Neural progenitor cell (in vitro differentiated cells): ENCODE results near the gene LUC7L3. TPM values are rescaled to one million over a fixed set of nuclear protein-coding genes. Genes with fewer than 3 reads are reported as not detected.

Source experiments
- DNase-seq: peaks from one replicate; pipeline ENCODE4 v3.0.0-alpha.2; 2016; ENCODE audit warnings: low spot score
- H2AFZ ChIP-seq: fragments of 200-600 bp; sonication (generic); replicated peaks from 2 replicates; pipeline ENCODE4 v1.6.1; 2016; ENCODE audit warnings: antibody characterized with exemption
- H3F3A ChIP-seq: fragments of 200-600 bp; sonication (generic); 2 replicates; pipeline ENCODE4 v1.6.1; 2016; ENCODE audit warnings: antibody characterized with exemption, low read depth
- H3K27ac ChIP-seq: fragments of 200-600 bp; sonication (generic); 2 replicates; pipeline ENCODE4 v1.5.1; 2016; ENCODE audit warnings: mild to moderate bottlenecking
- H3K27me3 ChIP-seq: fragments of 200-600 bp; sonication (generic); 2 replicates; pipeline ENCODE4 v1.6.1; 2016; ENCODE audit warnings: mild to moderate bottlenecking, moderate library complexity
- H3K36me3 ChIP-seq: fragments of 200-600 bp; sonication (generic); 2 replicates; pipeline ENCODE4 v1.5.1; 2016
- H3K4me1 ChIP-seq: fragments of 200-600 bp; sonication (generic); 2 replicates; pipeline ENCODE4 v1.6.1; 2016; ENCODE audit warnings: mixed run types
- H3K4me2 ChIP-seq: fragments of 200-600 bp; sonication (generic); 2 replicates; pipeline ENCODE4 v1.6.1; 2016
- H3K4me3 ChIP-seq: fragments of 200-600 bp; sonication (generic); 2 replicates; pipeline ENCODE4 v1.5.1; 2016
- H3K79me2 ChIP-seq: fragments of 200-600 bp; sonication (generic); 2 replicates; pipeline ENCODE4 v1.6.1; 2016; ENCODE audit warnings: low read depth
- H3K9ac ChIP-seq: fragments of 200-600 bp; sonication (generic); 2 replicates; pipeline ENCODE4 v1.6.1; 2016
- H3K9me3 ChIP-seq: fragments of 200-600 bp; sonication (generic); 2 replicates; pipeline ENCODE4 v1.5.1; 2016; ENCODE audit warnings: low read depth
- H4K20me1 ChIP-seq: fragments of 200-600 bp; sonication (generic); 2 replicates; pipeline ENCODE4 v1.6.1; 2016; ENCODE audit warnings: low read depth
- H3K27ac Mint-ChIP-seq: 3 replicates; pipeline ENCODE4 v1.8.0; 2021; ENCODE audit warnings: mixed read lengths
- H3K27me3 Mint-ChIP-seq: 2 replicates; pipeline ENCODE4 v1.8.0; 2022; ENCODE audit warnings: low read depth, mild to moderate bottlenecking, inconsistent platforms, moderate library complexity, mixed read lengths; ENCODE audit not compliant: insufficient read depth
- H3K36me3 Mint-ChIP-seq: 3 replicates; pipeline ENCODE4 v1.8.0; 2021; ENCODE audit warnings: mixed read lengths
- H3K4me1 Mint-ChIP-seq: 3 replicates; pipeline ENCODE4 v1.8.0; 2021; ENCODE audit warnings: mixed read lengths
- H3K4me3 Mint-ChIP-seq: 3 replicates; pipeline ENCODE4 v1.8.0; 2021; ENCODE audit warnings: mild to moderate bottlenecking, moderate library complexity, mixed read lengths
- H3K9me3 Mint-ChIP-seq: 3 replicates; pipeline ENCODE4 v1.8.0; 2020; ENCODE audit warnings: mixed read lengths
- EZH2 ChIP-seq: fragments of 200-600 bp; sonication (generic); IDR thresholded peaks from 2 replicates; pipeline ENCODE4 v1.6.1; 2017; ENCODE audit warnings: antibody characterized with exemption, mild to moderate bottlenecking, moderate library complexity
- EZH2phosphoT487 ChIP-seq: fragments of 200-600 bp; sonication (generic); IDR thresholded peaks from 2 replicates; pipeline ENCODE4 v1.6.1; 2017; ENCODE audit warnings: antibody characterized with exemption
- total RNA-seq: library from RNA; depleted of rRNA; stranded (reverse); fragments of >200 nt; gene quantifications from 2 replicates; pipeline ENCODE4 v1.2.3, GENCODE V29; 2015; ENCODE audit warnings: low replicate concordance
- TF ChIP-seq, protein P1 (sequence below): fragments of 200-600 bp; sonication (generic); IDR thresholded peaks from 2 replicates; pipeline ENCODE4 v1.5.1; 2017; ENCODE audit warnings: antibody characterized with exemption, mild to moderate bottlenecking

Gene LUC7L3
- total RNA-seq, 1 donor from 2014 or later = 374 TPM

DNA sequence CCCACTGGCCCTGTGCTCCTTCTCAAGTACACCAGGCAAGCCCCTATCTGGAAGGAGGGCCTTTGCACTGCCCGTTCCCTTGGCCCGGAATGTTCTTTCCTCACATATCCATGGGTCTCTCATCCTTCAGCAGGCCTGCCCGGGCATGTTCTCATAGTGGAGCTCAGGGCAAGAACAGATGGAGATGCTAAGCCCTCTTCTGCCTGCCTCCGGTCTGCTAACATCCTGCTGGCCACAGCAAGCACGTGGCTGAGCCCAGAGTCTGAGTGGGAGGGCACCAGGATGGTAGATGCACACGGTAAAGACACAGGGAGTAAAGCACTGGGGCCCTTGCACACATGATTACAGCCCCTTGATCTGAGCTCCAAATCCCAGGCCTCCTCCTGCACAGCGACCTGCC, 67.7 kb downstream of the LUC7L3 start:
- Histone ChIP-seq H3F3A (no peaks in the 10 kb centered on the region), H3K27me3 (no peaks in the 10 kb centered on the region), H3K4me2 (no peak overlapping the region), H3K27ac (no peak overlapping the region), H2AFZ (peak overlapping the region; percentile 76), H3K9ac (no peak overlapping the region), H3K9me3 (no peaks in the 10 kb centered on the region), H4K20me1 (no peaks in the 10 kb centered on the region), H3K4me3 (no peak overlapping the region), H3K4me1 (peaks cover 10% of the 10 kb centered on the region), H3K79me2 (no peaks in the 10 kb centered on the region), H3K36me3 (no peaks in the 10 kb centered on the region)
- Mint-ChIP-seq H3K27ac (peak overlapping the region; percentile 64), H3K4me3 (no peak overlapping the region), H3K9me3 (no peaks in the 10 kb centered on the region), H3K36me3 (no peaks in the 10 kb centered on the region), H3K4me1 (peaks cover 19% of the 10 kb centered on the region), H3K27me3 (peaks cover 8% of the 10 kb centered on the region)
- no peak for TF ChIP-seq EZH2
- TF ChIP-seq, protein P1, sequence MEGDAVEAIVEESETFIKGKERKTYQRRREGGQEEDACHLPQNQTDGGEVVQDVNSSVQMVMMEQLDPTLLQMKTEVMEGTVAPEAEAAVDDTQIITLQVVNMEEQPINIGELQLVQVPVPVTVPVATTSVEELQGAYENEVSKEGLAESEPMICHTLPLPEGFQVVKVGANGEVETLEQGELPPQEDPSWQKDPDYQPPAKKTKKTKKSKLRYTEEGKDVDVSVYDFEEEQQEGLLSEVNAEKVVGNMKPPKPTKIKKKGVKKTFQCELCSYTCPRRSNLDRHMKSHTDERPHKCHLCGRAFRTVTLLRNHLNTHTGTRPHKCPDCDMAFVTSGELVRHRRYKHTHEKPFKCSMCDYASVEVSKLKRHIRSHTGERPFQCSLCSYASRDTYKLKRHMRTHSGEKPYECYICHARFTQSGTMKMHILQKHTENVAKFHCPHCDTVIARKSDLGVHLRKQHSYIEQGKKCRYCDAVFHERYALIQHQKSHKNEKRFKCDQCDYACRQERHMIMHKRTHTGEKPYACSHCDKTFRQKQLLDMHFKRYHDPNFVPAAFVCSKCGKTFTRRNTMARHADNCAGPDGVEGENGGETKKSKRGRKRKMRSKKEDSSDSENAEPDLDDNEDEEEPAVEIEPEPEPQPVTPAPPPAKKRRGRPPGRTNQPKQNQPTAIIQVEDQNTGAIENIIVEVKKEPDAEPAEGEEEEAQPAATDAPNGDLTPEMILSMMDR = no peak
- DNase-seq = no peak

DNA sequence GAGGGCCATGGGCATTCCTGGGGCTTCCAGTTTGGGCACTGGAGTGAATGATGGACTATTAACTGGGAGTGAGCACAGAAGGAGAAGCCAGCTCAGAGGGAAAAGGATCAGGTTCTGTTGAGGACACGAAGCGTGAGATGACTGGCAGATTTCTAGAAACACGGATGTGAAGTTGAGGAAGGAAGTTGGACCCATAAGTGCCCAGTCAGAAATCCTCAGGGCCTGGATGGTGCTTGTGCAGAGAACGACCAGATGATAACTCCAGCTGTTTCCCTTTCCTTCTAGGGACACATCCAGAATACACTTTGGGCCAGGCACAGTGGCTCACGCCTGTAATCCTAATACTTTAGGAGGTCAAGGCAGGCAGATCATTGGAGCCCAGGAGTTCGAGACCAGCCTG, 71.2 kb downstream of the LUC7L3 start:
- Mint-ChIP-seq H3K27ac (peak overlapping the region; percentile 69), H3K9me3 (no peaks in the 10 kb centered on the region)
- no peak for TF ChIP-seq EZH2phosphoT487
- TF ChIP-seq, protein P1 = no peak
- no peak for TF ChIP-seq EZH2

DNA sequence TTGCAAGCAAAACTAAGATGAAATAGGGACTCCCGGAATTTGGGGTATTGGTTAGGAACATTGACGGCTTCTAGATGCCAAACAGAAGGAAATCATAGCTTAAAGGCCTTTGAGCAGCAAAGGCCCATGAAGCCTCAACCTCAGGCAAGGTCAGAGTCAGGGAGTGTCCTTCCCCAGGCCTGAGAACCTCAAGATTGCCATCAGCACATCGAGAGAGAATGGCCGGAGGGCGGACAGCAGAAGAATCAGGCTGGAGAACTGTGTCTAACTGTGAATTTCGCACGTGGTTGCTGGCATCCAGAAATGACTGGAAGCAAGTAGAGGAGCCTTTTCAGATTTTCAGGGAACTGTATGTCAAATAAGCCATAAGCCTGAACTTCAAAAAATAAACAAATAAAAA, 72.7 kb downstream of the LUC7L3 start:
- Histone ChIP-seq H3K27ac (no peak overlapping the region), H3F3A (no peaks in the 10 kb centered on the region), H3K4me2 (no peak overlapping the region), H3K27me3 (no peaks in the 10 kb centered on the region), H2AFZ (no peak overlapping the region), H3K4me1 (peaks cover 10% of the 10 kb centered on the region), H3K9ac (no peak overlapping the region), H3K79me2 (no peaks in the 10 kb centered on the region), H4K20me1 (no peaks in the 10 kb centered on the region), H3K4me3 (no peak overlapping the region), H3K9me3 (no peaks in the 10 kb centered on the region), H3K36me3 (no peaks in the 10 kb centered on the region)
- H3K27ac Mint-ChIP-seq = no peak overlapping the region
- H3K4me1 Mint-ChIP-seq = peaks cover 22% of the 10 kb centered on the region
- peaks cover 4% of the 10 kb centered on the region for H3K27me3 Mint-ChIP-seq
- H3K36me3 Mint-ChIP-seq = no peaks in the 10 kb centered on the region
- H3K4me3 Mint-ChIP-seq = no peak overlapping the region
- no peak for DNase-seq
- TF ChIP-seq EZH2 (no peak), EZH2phosphoT487 (no peak)
- TF ChIP-seq, protein P1 = no peak
- no peaks in the 10 kb centered on the region for H3K9me3 Mint-ChIP-seq

More for the DNA sequence above, 71.2 kb downstream of the LUC7L3 start:
- H3K36me3 ChIP-seq = no peaks in the 10 kb centered on the region
- Mint-ChIP-seq H3K36me3 (no peaks in the 10 kb centered on the region), H3K27me3 (peaks cover 5% of the 10 kb centered on the region), H3K4me1 (peaks cover 22% of the 10 kb centered on the region), H3K4me3 (no peak overlapping the region)
- H3K9ac ChIP-seq = no peak overlapping the region
- H3K27me3 ChIP-seq = no peaks in the 10 kb centered on the region
- H3K27ac ChIP-seq = no peak overlapping the region
- H3K9me3 ChIP-seq = no peaks in the 10 kb centered on the region
- H3K4me2 ChIP-seq = peak overlapping the region; percentile 29
- H3F3A ChIP-seq = no peaks in the 10 kb centered on the region
- H4K20me1 ChIP-seq = no peaks in the 10 kb centered on the region
- peaks cover 10% of the 10 kb centered on the region for H3K4me1 ChIP-seq
- peak overlapping the region; percentile 77 for H2AFZ ChIP-seq
- DNase-seq = no peak
- no peak overlapping the region for H3K4me3 ChIP-seq
- H3K79me2 ChIP-seq = no peaks in the 10 kb centered on the region
